K562 (cell line): Measurements from ENCODE around the gene RTF1. TPM values are rescaled to one million over a fixed set of nuclear protein-coding genes. Genes with fewer than 3 reads are reported as not detected.

Source experiments
- ATAC-seq: fragments of 200-7000 bp; cut with Tn5 transposase; 3 replicates; pipeline ENCODE4 v1.9.1; 2020; ENCODE audit warnings: moderate library complexity
- BruUV-seq: library from RNA; stranded (reverse); fragments of 400-500 nt; replicated peaks from 2 replicates; lab custom pipeline; 2021; lab: Mats Ljungman, UMichigan
- CTCF ChIA-PET: fragments of 300-600 bp; formaldehyde crosslinking; extraction: SDS; loops from one replicate; lab custom pipeline; 2021; ENCODE audit warnings: low intra/inter-chr PET ratio; lab: Yijun Ruan, JAX
- POLR2A ChIA-PET: fragments of 300-600, 350-650 bp; sonication (Branson Sonifier 250); formaldehyde crosslinking; extraction: SDS; loops from one replicate; lab custom pipeline; 2021; ENCODE audit warnings: antibody characterized with exemption, inconsistent platforms; lab: Yijun Ruan, JAX
- DNase-seq, 4 experiments: peaks; one replicate each; pipeline versions ENCODE4 v3.0.0 to v3.0.0-alpha.2; 2011 to 2018; ENCODE audit warnings: low spot score in 3 of 4, mixed read lengths in 3 of 4; ENCODE audit errors: extremely low read depth in 1 of 4
- FAIRE-seq: peaks from 2 replicates; lab custom pipeline; 2011; peaks lifted over from hg19 to GRCh38; lab: Jason Lieb, UNC
- H2AFZ ChIP-seq: 2 replicates; pipeline ENCODE4 v1.6.0; 2011; ENCODE audit warnings: low read depth, low read length, control low read depth, inconsistent platforms
- H3K27ac ChIP-seq: fragments of 200-600 bp; 3 replicates; pipeline ENCODE4 v1.8.0; 2011; ENCODE audit warnings: low read depth, mild to moderate bottlenecking, control low read depth, inconsistent platforms, low read length, moderate library complexity, mixed read lengths; ENCODE audit errors: extremely low read depth
- H3K27me3 ChIP-seq, 2 experiments: fragments of 300-600 bp in 1 of 2; 2 replicates in 1 of 2; 3 replicates in 1 of 2; pipeline versions ENCODE4 v1.6.0 to v1.8.0; 2011; ENCODE audit warnings: inconsistent platforms in 2 of 2, low read length in 2 of 2, mild to moderate bottlenecking in 1 of 2, mixed read lengths in 1 of 2, moderate library complexity in 1 of 2; ENCODE audit not compliant: control insufficient read depth in 2 of 2, insufficient read depth in 2 of 2
- H3K36me3 ChIP-seq: fragments of 300-600 bp; 3 replicates; pipeline ENCODE4 v1.8.0; 2011; ENCODE audit warnings: mild to moderate bottlenecking, low read length, inconsistent platforms; ENCODE audit not compliant: control insufficient read depth, insufficient read depth
- H3K4me1 ChIP-seq, 2 experiments: fragments of 200-600 bp in 1 of 2; replicated peaks in 1 of 2; 2 replicates in 1 of 2; 3 replicates in 1 of 2; pipeline versions ENCODE4 v1.5.1 to v1.8.0; 2011; ENCODE audit warnings: inconsistent platforms in 2 of 2, low read length in 2 of 2, mild to moderate bottlenecking in 1 of 2, mixed read lengths in 1 of 2, moderate library complexity in 1 of 2; ENCODE audit not compliant: control insufficient read depth in 2 of 2, insufficient read depth in 2 of 2
- H3K4me2 ChIP-seq: 2 replicates; pipeline ENCODE4 v1.6.1; 2011; ENCODE audit warnings: low read length, control low read depth, inconsistent platforms, mixed read lengths; ENCODE audit not compliant: insufficient read depth
- H3K4me3 ChIP-seq: fragments of 200-600 bp; sonication (generic), shearing (Covaris generic); 2 replicates; pipeline ENCODE4 v1.5.1; 2016; ENCODE audit warnings: control low read depth, inconsistent platforms
- H3K79me2 ChIP-seq: fragments of 200-600 bp; 3 replicates; pipeline ENCODE4 v1.8.0; 2011; ENCODE audit warnings: low read length, inconsistent platforms; ENCODE audit not compliant: control insufficient read depth, insufficient read depth
- H3K9ac ChIP-seq, 2 experiments: 2 replicates each; pipeline versions ENCODE4 v1.6.0 to v1.6.1; 2011; ENCODE audit warnings: low read depth in 2 of 2, low read length in 2 of 2, control low read depth in 1 of 2, inconsistent platforms in 1 of 2, mild to moderate bottlenecking in 1 of 2, mixed read lengths in 1 of 2; ENCODE audit not compliant: insufficient read depth in 1 of 2
- H3K9me1 ChIP-seq: one replicate; pipeline ENCODE4 v1.6.0; 2011; ENCODE audit warnings: inconsistent platforms, mild to moderate bottlenecking, low read length, moderate library complexity; ENCODE audit not compliant: control insufficient read depth, insufficient read depth
- H3K9me3 ChIP-seq: replicated peaks from 2 replicates; pipeline ENCODE4 v1.5.1; 2011; ENCODE audit warnings: low read depth, low read length, inconsistent platforms; ENCODE audit not compliant: control insufficient read depth, insufficient read depth
- H4K20me1 ChIP-seq: replicated peaks from 2 replicates; pipeline ENCODE4 v1.6.1; 2011; ENCODE audit warnings: low read length, inconsistent platforms, mixed read lengths; ENCODE audit not compliant: control insufficient read depth, insufficient read depth
- GABPB2 ChIP-seq: fragments of 250-450 bp; sonication (Bioruptor Pico); conservative IDR thresholded peaks from 2 replicates; pipeline ENCODE4 v1.5.1; 2021; ENCODE audit warnings: mild to moderate bottlenecking
- NBN ChIP-seq: fragments of 450-650 bp; IDR thresholded peaks from 2 replicates; pipeline ENCODE4 v1.6.1; 2016; ENCODE audit warnings: low read depth, mild to moderate bottlenecking
- NCOR1 ChIP-seq: fragments of 450-650 bp; IDR thresholded peaks from 2 replicates; pipeline ENCODE4 v1.6.1; 2016; ENCODE audit warnings: mild to moderate bottlenecking, moderate library complexity
- PRPF4 ChIP-seq: fragments of 200-400 bp; formaldehyde crosslinking; IDR thresholded peaks from one replicate; pipeline ENCODE4 v1.6.1; 2017; ENCODE audit warnings: low read length, low read depth, mild to moderate bottlenecking; ENCODE audit not compliant: insufficient read depth, poor library complexity, severe bottlenecking
- PTBP1 ChIP-seq: fragments of 200-400 bp; formaldehyde crosslinking; IDR thresholded peaks from 2 replicates; pipeline ENCODE4 v1.6.1; 2017; ENCODE audit warnings: low read depth, low read length
- RBM39 ChIP-seq: fragments of 200-400 bp; formaldehyde crosslinking; optimal IDR thresholded peaks from 2 replicates; pipeline ENCODE3; 2018; ENCODE audit warnings: low read depth, low read length
- RFX7 ChIP-seq: fragments of 250-450 bp; sonication (Bioruptor Pico); IDR thresholded peaks from 2 replicates; pipeline ENCODE4 v1.5.1; 2021; ENCODE audit warnings: mild to moderate bottlenecking
- SMAD4 ChIP-seq: fragments of 250-450 bp; sonication (Bioruptor Pico); conservative IDR thresholded peaks from 2 replicates; pipeline ENCODE4 v1.8.0; 2021; ENCODE audit warnings: inconsistent platforms, mild to moderate bottlenecking, moderate library complexity
- TBP ChIP-seq: optimal IDR thresholded peaks from 2 replicates; pipeline ENCODE3; 2011; ENCODE audit warnings: low read depth, low read length, improper control_type of control experiment
- ZNF780A ChIP-seq: fragments of 250-450 bp; sonication (Bioruptor Pico); IDR thresholded peaks from 2 replicates; pipeline ENCODE4 v1.5.0; 2021; ENCODE audit warnings: mild to moderate bottlenecking
- WGBS: fragments of 100-300 bp; shearing (Covaris generic); methylation state at CpG from one replicate; pipeline ENCODE4 v1.1.6; 2016; ENCODE audit warnings: low coverage, mixed read lengths; ENCODE audit not compliant: insufficient coverage; ENCODE audit errors: missing lambda C conversion rate; 5-methylcytosine and 5-hydroxymethylcytosine counted together
- in situ Hi-C: fragments of 300-500 bp; cut with MboI; formaldehyde crosslinking; loops from 4 replicates; pipeline ENCODE4 v1.15.0; 2018; ENCODE audit warnings: inconsistent platforms, mixed read lengths
- intact Hi-C: fragments of 100-400 bp; cut with micrococcal nuclease; formaldehyde crosslinking; loops from 2 replicates; pipeline ENCODE4 v1.14.2; 2022
- polyA plus RNA-seq, 8 experiments: library from polyadenylated mRNA; depleted of rRNA in 4 of 8; stranded (reverse) in 5 of 8; unstranded in 3 of 8; fragments of >200 nt; fragmentation: Nextera tagmentation in 2 of 8; fragmentation: Illumina TruSeq in 1 of 8; extraction: Ambion mirVana in 2 of 8; extraction: Trizol in 1 of 8; gene quantifications; 2 replicates each; pipeline versions ENCODE4 v1.2.1 to v1.2.3, GENCODE V29; 2011 to 2014; ENCODE audit warnings: inconsistent platforms in 1 of 8, missing spikeins in 1 of 8
- total RNA-seq, 7 experiments: library from RNA; depleted of rRNA in 6 of 7; stranded (reverse); fragments of >200 nt in 6 of 7; fragmentation: Illumina TruSeq in 2 of 7; extraction: Trizol in 2 of 7; gene quantifications; 2 replicates each; pipeline versions ENCODE4 v1.2.1 to v1.2.3, GENCODE V29; 2011 to 2021; ENCODE audit warnings: low replicate concordance in 1 of 7
- TF ChIP-seq, protein P1 (sequence below), 3 experiments: fragments of 200-800 bp in 1 of 3; sonication (Bioruptor generic) in 1 of 3; sonication (generic) in 1 of 3; formaldehyde crosslinking in 1 of 3; IDR thresholded peaks; 2 replicates each; pipeline versions ENCODE4 v1.6.1 to v1.8.0; 2016 to 2022; ENCODE audit warnings: mild to moderate bottlenecking in 2 of 3, missing compliant biosample characterization in 2 of 3, missing genetic modification characterization in 2 of 3, missing genetic modification reagents in 1 of 3
- TF ChIP-seq, protein P2 (sequence below): IDR thresholded peaks from 2 replicates; pipeline ENCODE4 v1.6.1; 2016; ENCODE audit warnings: missing genetic modification characterization, missing compliant biosample characterization
- TF ChIP-seq, protein P3 (sequence below): fragments of 250-450 bp; sonication (Bioruptor Pico); IDR thresholded peaks from 2 replicates; pipeline ENCODE4 v1.8.0; 2021; ENCODE audit warnings: moderate library complexity, mild to moderate bottlenecking, inconsistent platforms

The RTF1 gene
- total and polyA plus RNA-seq, 9 of the 15 experiments (the other 6 are each of a cell fraction or from before 2014, with no cell fraction given) = 7.6 to 69.5 (median 31.5) TPM

DNA sequence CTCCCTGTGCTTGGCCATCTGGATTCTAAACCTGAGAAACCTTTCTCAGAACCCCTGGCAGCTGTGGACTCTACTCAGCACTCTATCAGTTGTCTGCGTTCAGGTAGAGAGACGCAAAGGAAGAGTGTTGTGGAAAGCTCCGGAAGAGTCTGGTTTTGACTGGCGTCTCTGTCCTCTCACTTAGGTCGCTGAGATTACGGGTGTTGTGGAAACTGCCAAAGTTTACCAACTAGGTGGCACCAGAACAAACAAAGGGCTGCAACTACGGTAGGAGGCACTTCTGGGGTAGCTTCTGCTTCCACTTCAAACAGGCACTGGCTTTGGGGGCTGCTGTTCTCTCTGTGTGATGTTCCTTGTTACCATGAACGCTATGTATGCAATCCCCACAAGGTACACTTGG is 57.5 kb downstream of the RTF1 start:
- Histone ChIP-seq H3K9ac (no peak overlapping the region), H3K4me3 (no peak overlapping the region), H3K4me2 (no peak overlapping the region), H3K9me1 (no peaks in the 10 kb centered on the region), H3K9me3 (no peaks in the 10 kb centered on the region), H3K4me1 (peaks cover 0 to 10% of the 10 kb centered on the region in 2 experiments; a peak in 2 of 5 replicates), H4K20me1 (no peaks in the 10 kb centered on the region), H3K27me3 (no peaks in the 10 kb centered on the region), H3K36me3 (peaks cover 80% of the 10 kb centered on the region), H3K79me2 (no peaks in the 10 kb centered on the region), H3K27ac (no peak overlapping the region), H2AFZ (no peak overlapping the region)
- BruUV-seq = no TSS peak
- ATAC-seq (no peak), DNase-seq (no peak), FAIRE-seq (no peak)
- CTCF ChIA-PET = no interaction called here
- intact Hi-C loops (no loop called here), in situ Hi-C loops (loop anchor here (25.0 kb wide), 1 partner anchor 338 kb away; no protein-coding TSS in a partner anchor)
- TF ChIP-seq ZNF780A (CRISPR knock-in tag) = no peak
- no peak for TF ChIP-seq NCOR1
- TF ChIP-seq, protein P1, sequence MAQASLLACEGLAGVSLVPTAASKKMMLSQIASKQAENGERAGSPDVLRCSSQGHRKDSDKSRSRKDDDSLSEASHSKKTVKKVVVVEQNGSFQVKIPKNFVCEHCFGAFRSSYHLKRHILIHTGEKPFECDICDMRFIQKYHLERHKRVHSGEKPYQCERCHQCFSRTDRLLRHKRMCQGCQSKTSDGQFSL (CRISPR knock-in tag; IDR thresholded peaks at IDR 0.05) = no peak
- TF ChIP-seq, protein P1 (tag; IDR thresholded peaks at IDR 0.05) = no peak
- TF ChIP-seq PTBP1 = no peak
- TF ChIP-seq, protein P2, sequence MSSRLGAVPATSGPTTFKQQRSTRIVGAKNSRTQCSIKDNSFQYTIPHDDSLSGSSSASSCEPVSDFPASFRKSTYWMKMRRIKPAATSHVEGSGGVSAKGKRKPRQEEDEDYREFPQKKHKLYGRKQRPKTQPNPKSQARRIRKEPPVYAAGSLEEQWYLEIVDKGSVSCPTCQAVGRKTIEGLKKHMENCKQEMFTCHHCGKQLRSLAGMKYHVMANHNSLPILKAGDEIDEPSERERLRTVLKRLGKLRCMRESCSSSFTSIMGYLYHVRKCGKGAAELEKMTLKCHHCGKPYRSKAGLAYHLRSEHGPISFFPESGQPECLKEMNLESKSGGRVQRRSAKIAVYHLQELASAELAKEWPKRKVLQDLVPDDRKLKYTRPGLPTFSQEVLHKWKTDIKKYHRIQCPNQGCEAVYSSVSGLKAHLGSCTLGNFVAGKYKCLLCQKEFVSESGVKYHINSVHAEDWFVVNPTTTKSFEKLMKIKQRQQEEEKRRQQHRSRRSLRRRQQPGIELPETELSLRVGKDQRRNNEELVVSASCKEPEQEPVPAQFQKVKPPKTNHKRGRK (tag) = no peak
- TF ChIP-seq NBN = no peak
- no peak for TF ChIP-seq TBP
- no peak for TF ChIP-seq GABPB2 (CRISPR knock-in tag)
- TF ChIP-seq, protein P3, sequence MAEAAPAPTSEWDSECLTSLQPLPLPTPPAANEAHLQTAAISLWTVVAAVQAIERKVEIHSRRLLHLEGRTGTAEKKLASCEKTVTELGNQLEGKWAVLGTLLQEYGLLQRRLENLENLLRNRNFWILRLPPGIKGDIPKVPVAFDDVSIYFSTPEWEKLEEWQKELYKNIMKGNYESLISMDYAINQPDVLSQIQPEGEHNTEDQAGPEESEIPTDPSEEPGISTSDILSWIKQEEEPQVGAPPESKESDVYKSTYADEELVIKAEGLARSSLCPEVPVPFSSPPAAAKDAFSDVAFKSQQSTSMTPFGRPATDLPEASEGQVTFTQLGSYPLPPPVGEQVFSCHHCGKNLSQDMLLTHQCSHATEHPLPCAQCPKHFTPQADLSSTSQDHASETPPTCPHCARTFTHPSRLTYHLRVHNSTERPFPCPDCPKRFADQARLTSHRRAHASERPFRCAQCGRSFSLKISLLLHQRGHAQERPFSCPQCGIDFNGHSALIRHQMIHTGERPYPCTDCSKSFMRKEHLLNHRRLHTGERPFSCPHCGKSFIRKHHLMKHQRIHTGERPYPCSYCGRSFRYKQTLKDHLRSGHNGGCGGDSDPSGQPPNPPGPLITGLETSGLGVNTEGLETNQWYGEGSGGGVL (CRISPR knock-in tag) = no peak
- no peak for TF ChIP-seq SMAD4 (CRISPR knock-in tag)
- TF ChIP-seq RBM39 = no peak
- TF ChIP-seq PRPF4 = no peak
- no peak for TF ChIP-seq RFX7 (CRISPR knock-in tag)
- POLR2A ChIA-PET = interaction anchor here (1.2 to 1.8 kb wide), 2 partner anchors 9 to 10 kb away, joined by 5 to 7 read pairs; no protein-coding TSS in a partner anchor
- WGBS = 90% methylated on average over 8 of the region's 8 CpGs
